HUES6 (cell line): ENCODE results near the gene TMC2.
"Not testable (repeated sequence)": the region's sequence is repeated elsewhere in the genome, so short reads cannot be mapped to it uniquely, and the experiment has no call there.

Experiments used
- H3K27ac ChIP-seq: 2 replicates; pipeline ENCODE4 v1.7.0; 2013; ENCODE audit warnings: low read depth, mild to moderate bottlenecking, low read length, inconsistent platforms
- H3K27me3 ChIP-seq: 2 replicates; pipeline ENCODE4 v1.6.1; 2013; ENCODE audit warnings: low read length; ENCODE audit not compliant: control insufficient read depth, insufficient read depth
- H3K36me3 ChIP-seq: 2 replicates; pipeline ENCODE4 v1.6.1; 2013; ENCODE audit warnings: low read length; ENCODE audit not compliant: control insufficient read depth, insufficient read depth
- H3K4me1 ChIP-seq: 2 replicates; pipeline ENCODE4 v1.6.1; 2013; ENCODE audit warnings: low read length; ENCODE audit not compliant: control insufficient read depth, insufficient read depth
- H3K4me3 ChIP-seq: 2 replicates; pipeline ENCODE4 v1.5.1; 2013; ENCODE audit warnings: low read depth, low read length
- H3K9ac ChIP-seq: one replicate; pipeline ENCODE4 v1.6.1; 2013; ENCODE audit warnings: mild to moderate bottlenecking, low read length
- H3K9me3 ChIP-seq: 2 replicates; pipeline ENCODE4 v1.6.1; 2013; ENCODE audit warnings: low read depth, low read length; ENCODE audit not compliant: control insufficient read depth, insufficient read depth

TMC2 gene

DNA sequence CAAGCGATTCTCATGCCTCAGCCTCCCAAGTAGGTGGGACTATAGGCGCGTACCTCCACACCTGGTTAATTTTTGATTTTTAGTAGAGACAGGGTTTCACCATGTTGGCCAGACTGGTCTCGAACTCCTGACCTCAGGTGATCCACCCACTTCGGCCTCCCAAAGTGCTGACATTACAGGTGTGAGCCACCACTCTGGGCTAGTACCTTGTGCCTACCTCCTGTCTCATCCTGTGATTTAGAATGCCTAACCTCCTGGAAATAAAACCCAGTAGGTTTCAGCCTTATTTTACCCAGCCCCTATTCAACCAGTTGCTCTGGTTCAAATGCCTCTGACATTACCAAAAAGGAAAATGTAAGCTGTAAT, 10.2 kb upstream of the TMC2 start:
- not testable (repeated sequence) for H3K9ac ChIP-seq, H3K4me1 ChIP-seq, H3K4me3 ChIP-seq, H3K36me3 ChIP-seq, H3K27ac ChIP-seq, H3K9me3 ChIP-seq
- peaks cover 88% of the 10 kb centered on the region for H3K27me3 ChIP-seq

DNA sequence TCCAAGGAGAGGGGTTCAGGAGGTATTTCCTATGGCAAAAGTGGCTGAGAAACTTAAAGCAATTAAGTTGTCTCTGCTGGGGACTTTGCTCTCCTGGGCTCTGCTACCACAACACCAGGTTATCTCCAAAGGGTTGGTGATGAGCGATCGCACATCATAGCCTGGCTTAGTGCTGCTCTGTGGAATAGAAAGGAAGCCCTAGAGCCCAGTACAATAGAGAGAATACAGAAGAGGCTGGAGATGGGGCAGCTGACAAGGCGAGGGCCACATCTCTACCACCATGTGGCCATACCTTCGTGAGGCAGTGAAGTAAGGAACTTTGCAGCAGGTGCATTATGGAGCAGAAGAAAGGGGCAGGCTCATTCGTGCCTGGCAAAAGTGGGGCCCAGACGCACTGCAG, 8.6 kb upstream of the TMC2 start:
- no peak overlapping the region for H3K27ac ChIP-seq
- peaks cover 76% of the 10 kb centered on the region for H3K27me3 ChIP-seq
- H3K36me3 ChIP-seq, result no peaks in the 10 kb centered on the region
- 0 out of 2 replicates have a peak, but pooled peaks cover 5% of the 10 kb centered on the region for H3K4me1 ChIP-seq
- no peaks in the 10 kb centered on the region for H3K9me3 ChIP-seq
- H3K9ac ChIP-seq, result no peak overlapping the region
- H3K4me3 ChIP-seq, result no peak overlapping the region

DNA sequence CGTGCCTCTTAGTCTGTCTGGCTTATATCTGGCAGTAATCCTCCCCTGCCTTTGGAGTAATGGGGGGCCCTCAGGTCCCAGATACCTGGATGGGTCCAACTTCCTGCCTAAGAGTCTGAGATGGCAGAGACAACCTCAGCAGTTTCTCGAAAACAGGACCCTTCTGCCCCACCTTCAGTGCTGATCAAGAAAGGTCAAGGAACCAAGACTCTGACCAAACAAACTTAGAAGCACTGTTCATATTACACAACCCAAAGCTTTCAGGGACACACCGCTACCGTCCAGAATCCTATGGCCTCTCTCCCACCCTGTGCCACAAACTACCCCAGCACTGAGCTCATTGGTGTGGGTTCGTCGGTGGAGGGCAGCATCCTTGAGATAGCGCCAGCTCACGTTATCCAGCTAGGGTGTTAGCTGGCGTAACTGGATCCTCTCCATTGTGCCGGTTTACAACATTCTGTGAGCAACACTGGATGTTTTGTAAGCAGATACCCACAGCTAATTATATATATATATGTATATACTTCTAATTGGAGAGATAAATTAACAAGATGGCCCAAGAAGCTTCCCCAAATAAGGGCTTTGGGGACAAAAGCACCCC, 7.6 kb upstream of the TMC2 start:
- H3K4me3 ChIP-seq, result no peak overlapping the region
- H3K9me3 ChIP-seq, result no peaks in the 10 kb centered on the region
- H3K27me3 ChIP-seq, result peaks cover 76% of the 10 kb centered on the region
- no peak overlapping the region for H3K9ac ChIP-seq
- H3K27ac ChIP-seq, result no peak overlapping the region
- no peaks in the 10 kb centered on the region for H3K36me3 ChIP-seq
- H3K4me1 ChIP-seq, result peaks cover 6% of the 10 kb centered on the region; the same call in 1 of the 2 replicates

DNA sequence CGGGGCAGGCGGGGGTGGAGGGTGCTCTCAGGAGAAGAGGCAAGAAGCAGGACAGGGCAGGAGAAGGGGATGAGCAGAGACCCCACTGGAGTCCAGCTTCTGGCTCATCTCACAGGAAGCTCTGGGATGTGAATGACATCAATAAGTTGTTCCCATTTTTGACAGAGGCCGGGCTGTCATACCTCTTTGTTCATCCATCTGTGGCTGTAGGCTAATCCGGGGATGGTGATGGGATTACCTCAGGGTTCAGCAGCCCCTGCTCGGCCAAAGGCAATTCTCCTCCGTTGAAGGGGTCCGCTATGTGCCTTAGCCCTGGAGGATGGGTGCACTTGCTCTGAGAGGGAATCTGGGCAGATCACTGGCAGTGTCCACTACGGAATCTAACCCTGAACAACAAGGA, 3.3 kb upstream of the TMC2 start:
- Histone ChIP-seq H3K9ac (no peak overlapping the region), H3K27ac (no peak overlapping the region), H3K36me3 (no peaks in the 10 kb centered on the region), H3K4me1 (peaks cover 15% of the 10 kb centered on the region; the same call in 1 of the 2 replicates), H3K9me3 (no peaks in the 10 kb centered on the region), H3K27me3 (peaks cover 54% of the 10 kb centered on the region), H3K4me3 (no peak overlapping the region)

DNA sequence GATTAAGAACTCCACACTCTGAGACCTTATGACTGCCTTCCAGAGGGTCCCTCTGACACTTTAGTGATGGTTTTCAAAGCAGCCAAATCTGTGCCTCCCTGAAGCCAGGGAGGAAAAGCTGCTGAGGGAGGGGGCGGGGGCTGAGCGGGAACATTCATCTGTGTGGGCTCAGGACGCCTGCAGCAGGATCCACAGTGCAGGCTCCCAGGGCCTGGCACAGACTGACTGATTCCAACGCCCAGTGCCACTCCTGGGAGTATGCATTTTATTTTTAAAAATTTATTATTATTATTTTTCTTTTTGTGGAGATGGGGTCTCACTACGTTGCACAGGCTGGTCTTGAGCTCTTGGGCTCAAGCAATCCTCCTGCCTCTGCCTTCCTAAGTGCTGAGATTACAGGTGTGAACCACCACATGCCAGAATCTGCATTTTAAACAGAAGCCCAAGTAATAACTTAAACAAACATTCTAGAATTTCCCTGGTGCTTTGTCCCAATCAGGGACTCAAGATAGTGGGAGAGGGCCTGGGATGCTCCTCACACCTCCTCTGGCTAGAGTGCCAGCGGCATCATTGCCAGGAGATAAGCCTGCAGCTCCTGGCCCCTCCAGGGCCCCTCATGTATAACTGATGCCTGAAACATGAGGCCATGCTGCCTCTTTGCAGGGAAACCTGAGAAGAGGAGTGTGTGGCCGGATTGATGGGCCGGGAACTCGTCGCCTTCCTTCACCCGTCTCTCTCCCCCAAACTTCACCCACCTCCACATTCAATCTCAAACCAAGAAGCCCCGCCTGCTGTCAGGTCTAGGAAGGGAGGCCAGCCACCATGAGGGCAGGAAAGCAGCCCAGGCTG, 438 bp upstream of the TMC2 start:
- no peak overlapping the region for H3K9ac ChIP-seq
- no peak overlapping the region for H3K27ac ChIP-seq
- H3K9me3 ChIP-seq, result no peaks in the 10 kb centered on the region
- no peak overlapping the region for H3K4me3 ChIP-seq
- H3K27me3 ChIP-seq, result peaks cover 43% of the 10 kb centered on the region
- peaks cover 15% of the 10 kb centered on the region; the same call in 1 of the 2 replicates for H3K4me1 ChIP-seq
- no peaks in the 10 kb centered on the region for H3K36me3 ChIP-seq

DNA sequence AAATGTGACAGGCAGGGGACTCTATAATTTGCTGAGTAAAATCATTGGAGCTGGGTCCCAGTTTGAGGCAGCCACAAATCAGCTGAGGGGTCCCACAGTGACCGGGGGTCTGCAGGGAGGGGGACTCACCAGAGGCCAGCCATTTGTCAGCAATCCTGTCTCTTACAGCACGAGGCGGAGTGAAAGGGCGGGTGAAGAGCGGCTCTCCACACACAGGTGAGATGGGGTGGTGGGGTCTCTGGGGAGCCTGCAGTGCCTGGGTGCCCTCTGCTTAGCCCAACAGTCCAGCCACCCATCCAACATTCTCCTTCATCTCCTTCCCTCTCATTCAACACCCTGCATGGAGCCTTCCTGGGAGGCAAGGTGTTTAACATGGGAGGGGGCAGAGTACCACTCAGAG, 728 bp downstream of the TMC2 start:
- Histone ChIP-seq H3K4me3 (no peak overlapping the region), H3K27me3 (peaks cover 43% of the 10 kb centered on the region)

DNA sequence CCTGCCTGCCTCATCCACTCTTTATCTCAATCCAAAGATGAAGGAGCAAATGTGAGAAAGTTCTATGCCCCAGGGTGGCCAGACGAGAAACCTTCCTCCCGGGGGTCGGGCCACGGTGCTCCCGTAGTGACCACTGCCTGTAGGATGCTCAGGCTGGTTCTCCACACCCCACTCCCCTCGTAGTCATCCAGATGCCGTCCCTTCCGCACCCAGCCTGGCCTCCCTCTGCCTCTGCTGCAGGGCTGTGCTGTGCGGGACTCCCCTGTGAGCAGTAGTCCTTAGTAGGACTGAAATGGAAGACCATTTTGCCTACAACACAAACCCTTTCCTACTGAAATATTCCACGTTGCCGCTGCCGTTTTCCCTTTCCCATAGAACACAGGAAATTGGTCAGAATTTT, 2.0 kb downstream of the TMC2 start:
- no peaks in the 10 kb centered on the region for H3K9me3 ChIP-seq
- no peaks in the 10 kb centered on the region for H3K36me3 ChIP-seq
- H3K27ac ChIP-seq, result no peak overlapping the region
- peaks cover 15% of the 10 kb centered on the region; the same call in 1 of the 2 replicates for H3K4me1 ChIP-seq
- peaks cover 40% of the 10 kb centered on the region for H3K27me3 ChIP-seq
- H3K4me3 ChIP-seq, result no peak overlapping the region
- no peak overlapping the region for H3K9ac ChIP-seq

More for the DNA sequence above, 728 bp downstream of the TMC2 start:
- Histone ChIP-seq H3K9me3 (no peaks in the 10 kb centered on the region), H3K27ac (no peak overlapping the region), H3K9ac (no peak overlapping the region), H3K4me1 (peaks cover 15% of the 10 kb centered on the region; the same call in 1 of the 2 replicates), H3K36me3 (no peaks in the 10 kb centered on the region)

DNA sequence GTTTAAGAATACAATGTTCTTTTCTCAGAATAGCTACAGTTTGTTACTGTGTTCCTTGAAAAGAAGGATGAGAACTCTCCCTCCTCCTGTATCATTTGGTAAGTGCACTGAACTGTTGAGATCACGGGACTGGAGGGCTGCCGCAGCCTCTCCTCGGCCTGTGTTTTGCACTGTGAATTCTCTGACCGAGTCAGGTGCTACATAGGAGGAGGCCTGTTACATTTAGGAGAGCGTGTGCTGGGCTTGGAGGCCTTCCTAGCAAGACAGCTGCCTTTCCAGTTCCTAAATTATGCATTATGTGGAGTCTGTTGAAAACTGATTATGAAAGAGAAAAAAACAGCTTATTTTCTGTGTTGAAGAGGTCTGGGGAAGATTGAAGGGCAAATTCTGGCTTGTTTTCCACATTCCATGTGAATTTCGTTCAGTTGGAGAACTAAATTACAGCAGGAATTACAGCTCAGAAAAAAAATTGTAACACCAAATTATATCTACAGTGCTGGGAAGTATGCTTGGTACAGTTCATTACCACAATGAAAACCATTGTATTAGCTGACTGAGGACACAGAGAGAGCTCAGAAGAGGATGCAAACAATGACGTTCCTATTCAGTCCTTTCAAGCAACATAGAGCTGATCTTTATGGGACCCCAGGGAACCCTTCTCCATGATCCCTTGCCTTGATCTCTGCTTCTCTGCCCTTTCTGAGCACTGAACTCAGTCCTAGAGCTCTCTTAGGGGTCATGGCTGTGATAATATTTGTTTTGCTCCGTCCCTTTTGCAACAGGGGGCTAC, 2.8 kb downstream of the TMC2 start:
- Histone ChIP-seq H3K4me3 (no peak overlapping the region), H3K36me3 (no peaks in the 10 kb centered on the region), H3K4me1 (peaks cover 11% of the 10 kb centered on the region; the same call in 1 of the 2 replicates), H3K9ac (no peak overlapping the region), H3K9me3 (no peaks in the 10 kb centered on the region), H3K27ac (no peak overlapping the region), H3K27me3 (peaks cover 32% of the 10 kb centered on the region)

DNA sequence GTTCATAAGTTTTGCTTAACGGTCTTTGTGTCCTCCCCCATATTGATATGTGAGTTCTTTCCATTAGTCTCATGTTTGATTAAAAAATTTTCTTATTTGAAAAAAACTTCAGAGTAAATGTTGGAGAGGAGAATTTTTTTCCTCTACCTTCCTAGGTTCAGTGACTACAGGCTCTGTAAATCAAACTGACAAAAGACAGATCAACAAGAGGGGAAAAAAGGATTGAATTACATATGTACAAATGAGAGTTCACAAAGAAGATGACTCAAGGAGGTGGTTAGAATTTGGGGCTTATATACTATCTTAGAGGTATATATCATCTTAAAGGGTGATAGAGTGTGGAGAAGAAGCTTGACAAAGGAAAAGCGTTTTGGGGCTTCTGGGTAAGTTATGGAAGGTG, 5.6 kb downstream of the TMC2 start:
- H3K4me1 ChIP-seq, result no peaks in the 10 kb centered on the region
- H3K36me3 ChIP-seq, result no peaks in the 10 kb centered on the region
- H3K27me3 ChIP-seq, result peaks cover 36% of the 10 kb centered on the region
- H3K9me3 ChIP-seq, result no peaks in the 10 kb centered on the region
- no peak overlapping the region for H3K4me3 ChIP-seq
- no peak overlapping the region for H3K9ac ChIP-seq
- H3K27ac ChIP-seq, result no peak overlapping the region

DNA sequence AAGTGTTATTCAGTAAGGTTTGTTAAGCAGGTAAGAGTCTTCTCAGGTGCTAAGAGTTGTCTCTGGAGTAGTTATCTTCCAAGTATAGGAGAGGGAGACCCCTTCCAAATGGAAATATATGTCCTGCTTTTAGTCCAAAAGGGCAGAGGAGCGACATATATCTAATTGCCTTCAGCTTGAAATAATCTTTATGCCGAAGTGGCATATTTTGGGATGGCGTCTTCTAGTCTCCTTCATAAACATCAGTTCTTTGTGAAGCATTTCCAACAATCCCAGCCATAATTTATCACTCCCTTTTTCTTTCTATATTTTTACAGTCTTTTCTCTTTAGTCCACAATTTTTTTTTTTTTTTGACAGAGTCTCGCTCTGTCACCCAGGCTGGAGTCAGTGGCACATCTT, 6.0 kb downstream of the TMC2 start:
- peaks cover 36% of the 10 kb centered on the region for H3K27me3 ChIP-seq
- no peak overlapping the region for H3K27ac ChIP-seq
- no peaks in the 10 kb centered on the region for H3K4me1 ChIP-seq
- no peak overlapping the region for H3K4me3 ChIP-seq
- no peaks in the 10 kb centered on the region for H3K36me3 ChIP-seq
- no peaks in the 10 kb centered on the region for H3K9me3 ChIP-seq
- H3K9ac ChIP-seq, result no peak overlapping the region

DNA sequence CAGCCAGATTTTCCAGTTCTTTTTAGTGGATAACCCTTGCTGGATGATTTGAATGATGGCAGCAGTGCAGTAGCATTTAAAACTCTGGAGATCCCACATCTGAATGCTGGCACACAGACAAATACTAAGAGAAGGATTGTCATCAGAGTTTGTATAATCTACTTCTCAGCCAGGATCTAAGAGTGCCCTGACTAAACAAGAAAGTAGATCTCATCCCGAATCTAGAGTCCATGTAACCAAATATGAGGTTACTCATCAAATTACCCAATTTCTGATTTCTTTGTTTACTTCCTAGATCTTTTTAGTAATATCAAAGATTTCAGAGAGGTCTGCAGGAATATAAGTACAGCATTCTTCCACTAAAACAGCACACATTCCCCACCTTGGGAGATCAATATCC, 7.8 kb downstream of the TMC2 start:
- H3K36me3 ChIP-seq, result no peaks in the 10 kb centered on the region
- no peak overlapping the region for H3K4me3 ChIP-seq
- H3K27me3 ChIP-seq, result peaks cover 29% of the 10 kb centered on the region
- no peak overlapping the region for H3K27ac ChIP-seq
- H3K4me1 ChIP-seq, result no peaks in the 10 kb centered on the region
- H3K9ac ChIP-seq, result no peak overlapping the region
- H3K9me3 ChIP-seq, result no peaks in the 10 kb centered on the region
